H1 (cell line): ENCODE data around the gene MRPS10. TPM values are rescaled to one million over a fixed set of nuclear protein-coding genes. Genes with fewer than 3 reads are reported as not detected.

ENCODE experiments used
- CTCF ChIA-PET: fragments of 300-600 bp; sonication (Branson Sonifier 250); formaldehyde crosslinking; loops from one replicate; lab custom pipeline; 2021; ENCODE audit not compliant: partially characterized antibody; lab: Charles Lee
- POLR2A ChIA-PET: fragments of 300-600 bp; sonication (Branson Sonifier 250); formaldehyde crosslinking; loops from one replicate; lab custom pipeline; 2021; ENCODE audit warnings: inconsistent platforms; ENCODE audit not compliant: partially characterized antibody; lab: Charles Lee
- DNase-seq, 2 experiments: peaks; one replicate each; pipeline versions ENCODE4 v3.0.0 to v3.0.0-alpha.2; 2010 to 2022; ENCODE audit warnings: low spot score in 2 of 2, low read depth in 1 of 2, mixed read lengths in 1 of 2
- FAIRE-seq: peaks from 2 replicates; lab custom pipeline; 2011; peaks lifted over from hg19 to GRCh38; lab: Jason Lieb, UNC
- H2AFZ ChIP-seq: 2 replicates; pipeline ENCODE4 v1.8.1; 2012; ENCODE audit warnings: low read length, inconsistent platforms
- H2AK5ac ChIP-seq: 2 replicates; pipeline ENCODE4 v1.6.1; 2013; ENCODE audit warnings: low read depth, low read length
- H2BK120ac ChIP-seq: replicated peaks from 2 replicates; pipeline ENCODE3; 2013; ENCODE audit warnings: low read depth, low read length, inconsistent platforms
- H2BK12ac ChIP-seq: 2 replicates; pipeline ENCODE4 v1.6.1; 2013; ENCODE audit warnings: low read depth, low read length
- H2BK15ac ChIP-seq: 2 replicates; pipeline ENCODE4 v1.6.1; 2013; ENCODE audit warnings: low read length
- H2BK20ac ChIP-seq: 2 replicates; pipeline ENCODE4 v1.6.1; 2013; ENCODE audit warnings: low read length
- H2BK5ac ChIP-seq: 2 replicates; pipeline ENCODE4 v1.6.1; 2013; ENCODE audit warnings: low read depth, low read length
- H3K14ac ChIP-seq: 2 replicates; pipeline ENCODE4 v1.6.1; 2013; ENCODE audit warnings: inconsistent platforms; ENCODE audit not compliant: insufficient read length
- H3K18ac ChIP-seq: 2 replicates; pipeline ENCODE4 v1.6.1; 2013; ENCODE audit warnings: low read length; ENCODE audit errors: extremely low read depth
- H3K23ac ChIP-seq: 2 replicates; pipeline ENCODE4 v1.6.1; 2013; ENCODE audit warnings: inconsistent platforms; ENCODE audit not compliant: insufficient read length
- H3K23me2 ChIP-seq: 2 replicates; pipeline ENCODE4 v1.6.1; 2013; ENCODE audit warnings: low read depth, low read length
- H3K27ac ChIP-seq: 2 replicates; pipeline ENCODE4 v1.6.1; 2011; ENCODE audit warnings: low read depth, low read length, inconsistent platforms
- H3K27me3 ChIP-seq, 4 experiments: replicated peaks in 1 of 4; 1 replicate in 1 of 4; 2 replicates in 3 of 4; pipeline versions ENCODE4 v1.6.1 to v1.8.1; 2011 to 2013; ENCODE audit warnings: low read length in 3 of 4, mild to moderate bottlenecking in 3 of 4, inconsistent platforms in 2 of 4, mixed read lengths in 2 of 4, moderate library complexity in 1 of 4; ENCODE audit not compliant: control insufficient read depth in 3 of 4, insufficient read depth in 3 of 4; ENCODE audit errors: extremely low read depth in 1 of 4
- H3K36me3 ChIP-seq, 4 experiments: 2 replicates each; pipeline versions ENCODE4 v1.6.1 to v1.8.1; 2011 to 2013; ENCODE audit warnings: mild to moderate bottlenecking in 4 of 4, low read length in 3 of 4, moderate library complexity in 2 of 4, control low read depth in 1 of 4, inconsistent platforms in 1 of 4; ENCODE audit not compliant: insufficient read depth in 4 of 4, control insufficient read depth in 2 of 4
- H3K4ac ChIP-seq: replicated peaks from 2 replicates; pipeline ENCODE3; 2013; ENCODE audit warnings: low read length, low read depth, mixed read lengths, inconsistent platforms; ENCODE audit not compliant: insufficient read length
- H3K4me1 ChIP-seq, 4 experiments: replicated peaks in 1 of 4; 1 replicate in 1 of 4; 2 replicates in 3 of 4; pipeline versions ENCODE4 v1.6.1 to v1.8.1; 2011 to 2013; ENCODE audit warnings: low read length in 3 of 4, inconsistent platforms in 2 of 4, mixed read lengths in 1 of 4; ENCODE audit not compliant: insufficient read depth in 4 of 4, control insufficient read depth in 3 of 4
- H3K4me2 ChIP-seq, 2 experiments: 2 replicates each; pipeline versions ENCODE4 v1.6.1 to v1.8.1; 2011 to 2013; ENCODE audit warnings: low read depth in 2 of 2, low read length in 2 of 2, control low read depth in 1 of 2, inconsistent platforms in 1 of 2, mild to moderate bottlenecking in 1 of 2; ENCODE audit not compliant: insufficient read depth in 1 of 2
- H3K4me3 ChIP-seq, 4 experiments: fragments of 200-600, 300-600 bp in 1 of 4; sonication (generic), shearing (Covaris generic), sonication (Bioruptor Twin) in 1 of 4; 2 replicates each; pipeline versions ENCODE4 v1.5.1 to v1.8.1; 2011 to 2016; ENCODE audit warnings: low read length in 4 of 4, low read depth in 3 of 4, control low read depth in 2 of 4, inconsistent platforms in 2 of 4, mild to moderate bottlenecking in 2 of 4, mixed read lengths in 1 of 4, moderate library complexity in 1 of 4; ENCODE audit not compliant: insufficient read depth in 2 of 4; ENCODE audit errors: extremely low read depth in 1 of 4
- H3K56ac ChIP-seq: replicated peaks from 2 replicates; pipeline ENCODE3; 2013; ENCODE audit warnings: low read depth, mild to moderate bottlenecking, mixed read lengths, low read length, inconsistent platforms; ENCODE audit not compliant: insufficient read length
- H3K79me1 ChIP-seq: 2 replicates; pipeline ENCODE4 v1.6.1; 2013; ENCODE audit warnings: low read depth, low read length, control low read depth
- H3K79me2 ChIP-seq, 2 experiments: 2 replicates each; pipeline versions ENCODE4 v1.6.1 to v1.8.1; 2012 to 2013; ENCODE audit warnings: low read length in 2 of 2, mild to moderate bottlenecking in 2 of 2, inconsistent platforms in 1 of 2; ENCODE audit not compliant: insufficient read depth in 2 of 2, control insufficient read depth in 1 of 2
- H3K9ac ChIP-seq, 4 experiments: replicated peaks in 1 of 4; 1 replicate in 1 of 4; 2 replicates in 3 of 4; pipeline versions ENCODE4 v1.6.1 to v1.8.1; 2011 to 2013; ENCODE audit warnings: low read depth in 3 of 4, low read length in 3 of 4, control low read depth in 2 of 4, mild to moderate bottlenecking in 2 of 4, moderate library complexity in 2 of 4, inconsistent platforms in 1 of 4; ENCODE audit errors: extremely low read depth in 1 of 4
- H3K9me3 ChIP-seq, 2 experiments: 2 replicates each; pipeline versions ENCODE4 v1.6.1 to v1.8.1; 2012 to 2013; ENCODE audit warnings: mild to moderate bottlenecking in 2 of 2, moderate library complexity in 2 of 2, control low read depth in 1 of 2, inconsistent platforms in 1 of 2, low read depth in 1 of 2, low read length in 1 of 2, mixed read lengths in 1 of 2; ENCODE audit not compliant: insufficient read depth in 2 of 2
- H4K20me1 ChIP-seq, 2 experiments: replicated peaks in 1 of 2; 2 replicates each; pipeline versions ENCODE3 to v1.8.1; 2011 to 2013; ENCODE audit warnings: inconsistent platforms in 2 of 2, low read length in 2 of 2, mild to moderate bottlenecking in 1 of 2; ENCODE audit not compliant: insufficient read depth in 2 of 2, control insufficient read depth in 1 of 2
- H4K5ac ChIP-seq: 2 replicates; pipeline ENCODE4 v1.6.1; 2013; ENCODE audit warnings: low read length, low read depth, mixed read lengths, inconsistent platforms; ENCODE audit not compliant: insufficient read length
- H4K8ac ChIP-seq: 2 replicates; pipeline ENCODE4 v1.8.0; 2013; ENCODE audit warnings: mild to moderate bottlenecking, moderate library complexity, low read length, inconsistent platforms; ENCODE audit not compliant: insufficient read depth; ENCODE audit errors: extremely low read depth
- H4K91ac ChIP-seq: replicated peaks from 2 replicates; pipeline ENCODE3; 2013; ENCODE audit warnings: low read length, mixed read lengths, inconsistent platforms; ENCODE audit not compliant: insufficient read length
- BCL11A ChIP-seq, 2 experiments: IDR thresholded peaks; one replicate each; pipeline ENCODE4 v1.6.1; 2011; ENCODE audit warnings: low read depth in 2 of 2, low read length in 2 of 2, mild to moderate bottlenecking in 2 of 2
- CBX5 ChIP-seq: fragments of 300-800, 300-1000 bp; sonication (generic); IDR thresholded peaks from 2 replicates; pipeline ENCODE4 v1.7.1; 2016; ENCODE audit warnings: antibody characterized with exemption, low read length, low read depth
- RFX5 ChIP-seq: IDR thresholded peaks from 2 replicates; pipeline ENCODE4 v1.6.1; 2011; ENCODE audit warnings: low read depth, low read length, improper control_type of control experiment, borderline replicate concordance
- TAF7 ChIP-seq: optimal IDR thresholded peaks from 2 replicates; pipeline ENCODE3; 2011; ENCODE audit warnings: low read depth, mild to moderate bottlenecking, inconsistent platforms, low read length, moderate library complexity, borderline replicate concordance
- whole genome bisulfite sequencing, 2 experiments: shearing (Covaris generic) in 1 of 2; methylation state at CpG; one replicate each; pipeline versions ENCODE4 v1.1.6 to v1.1.7; 2013 to 2015; ENCODE audit warnings: low lambda C conversion rate in 2 of 2, mixed read lengths in 2 of 2, inconsistent platforms in 1 of 2, low coverage in 1 of 2, missing lambda C conversion rate in 1 of 2; ENCODE audit not compliant: insufficient replicate concordance in 2 of 2, insufficient coverage in 1 of 2, insufficient read length in 1 of 2; ENCODE audit errors: extremely low coverage in 1 of 2, missing lambda C conversion rate in 1 of 2; 5-methylcytosine and 5-hydroxymethylcytosine counted together
- polyA plus RNA-seq, 7 experiments: library from polyadenylated mRNA; depleted of rRNA in 3 of 7; stranded (reverse) in 5 of 7; unstranded in 2 of 7; fragments of >200 nt in 5 of 7; fragments of 200-250 nt in 2 of 7; gene quantifications; 1 replicate in 5 of 7; 2 replicates in 1 of 7; 4 replicates in 1 of 7; pipeline versions ENCODE4 v1.2.1 to v1.2.3, GENCODE V29; 2011 to 2013; ENCODE audit warnings: missing spikeins in 2 of 7, mixed read lengths in 2 of 7
- total RNA-seq: library from RNA; stranded (reverse); fragmentation: NEBNext Ultra II Directional; extraction: Animal tissue kit (Norgen Biotek cat#: 25700); gene quantifications from 2 replicates; pipeline ENCODE4 v1.2.1, GENCODE V29; 2021

MRPS10 gene
- total and polyA plus RNA-seq, 2 of the 8 experiments (the other 6 are each of a cell fraction or from before 2014, with no cell fraction given): 20.5 to 33.6 TPM

DNA sequence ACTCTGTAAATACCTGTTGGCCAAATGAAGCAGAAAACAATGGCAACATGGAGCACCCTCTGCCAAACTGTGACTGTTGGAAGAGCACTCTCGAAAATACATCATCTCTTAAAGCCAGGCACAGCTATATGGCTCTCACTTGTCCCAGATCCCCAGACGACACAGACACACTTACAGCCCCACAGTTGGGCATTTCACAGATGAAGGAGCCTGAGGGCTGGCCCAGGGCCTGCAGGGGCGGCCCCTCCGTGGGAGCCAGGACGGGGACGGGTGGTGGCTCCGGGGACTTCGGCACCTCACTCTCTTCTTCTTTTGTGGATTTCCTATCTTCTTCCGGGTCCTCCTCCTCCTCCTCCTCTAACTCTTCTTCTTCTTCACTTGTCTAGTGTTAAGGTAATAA is 18.4 kb upstream of the MRPS10 start:
- 83% methylated on average over 5 of the region's 9 CpGs; no CpG with 5 or more reads in 1 of the 2 experiments for WGBS, 2 experiments
- H3K56ac ChIP-seq: no peak overlapping the region
- H4K20me1 ChIP-seq: peaks cover 0 to 1% of the 10 kb centered on the region in 2 experiments
- H3K23me2 ChIP-seq: no peaks in the 10 kb centered on the region
- no peaks in the 10 kb centered on the region for H3K9me3 ChIP-seq
- no peak overlapping the region for H3K14ac ChIP-seq
- H3K36me3 ChIP-seq: peaks cover 3 to 41% (median 20%) of the 10 kb centered on the region in 4 experiments; a peak in 7 of 8 replicates
- ChIA-PET POLR2A (interaction anchor here (0.6 kb wide), 2 partner anchors 122 to 178 kb away, joined by 3 read pairs; no protein-coding TSS in a partner anchor), CTCF (interaction anchor here (0.8 to 1.7 kb wide), 2 partner anchors 21 to 312 kb away, joined by 3 to 6 read pairs; no protein-coding TSS in a partner anchor)
- no peak overlapping the region for H2AK5ac ChIP-seq
- H3K18ac ChIP-seq: no peak overlapping the region
- no peak for FAIRE-seq
- no peaks in the 10 kb centered on the region for H3K27me3 ChIP-seq
- TF ChIP-seq TAF7: no peak
- TF ChIP-seq CBX5: no peak
- no peak for TF ChIP-seq BCL11A (IDR thresholded peaks at IDR 0.05; ENCODE audit: low read depth in 2 of 2, low read length in 2 of 2)
- no peak for TF ChIP-seq RFX5
- H4K8ac ChIP-seq: 0 out of 2 replicates have a peak overlapping the region, but pooled peaks have one; percentile 6
- H3K9ac ChIP-seq: no peak overlapping the region
- H3K79me2 ChIP-seq: no peaks in the 10 kb centered on the region
- no peak overlapping the region for H3K4me3 ChIP-seq
- no peak overlapping the region for H2BK120ac ChIP-seq
- no peak overlapping the region for H3K27ac ChIP-seq
- H2BK12ac ChIP-seq: no peak overlapping the region
- H2BK20ac ChIP-seq: no peak overlapping the region
- H3K4me1 ChIP-seq: no peaks in the 10 kb centered on the region; a peak in 1 of 7 replicates
- no peak for DNase-seq
- H2AFZ ChIP-seq: no peak overlapping the region
- no peaks in the 10 kb centered on the region for H3K79me1 ChIP-seq
- no peak overlapping the region for H2BK5ac ChIP-seq
- no peak overlapping the region for H3K23ac ChIP-seq
- H3K4me2 ChIP-seq: no peak overlapping the region
- no peak overlapping the region for H2BK15ac ChIP-seq
- no peak overlapping the region for H4K5ac ChIP-seq
- no peak overlapping the region for H4K91ac ChIP-seq
- no peak overlapping the region for H3K4ac ChIP-seq
